Neuron (in vitro differentiated cells): Measurements from ENCODE around the gene TMED3.
"Not testable (repeated sequence)": the region's sequence is repeated elsewhere in the genome, so short reads cannot be mapped to it uniquely, and the experiment has no call there.

Experiments
- H2AFZ ChIP-seq: one replicate; pipeline ENCODE4 v1.6.1; 2013; ENCODE audit warnings: low read depth, mild to moderate bottlenecking, inconsistent platforms, low read length, moderate library complexity
- H3K27me3 ChIP-seq: one replicate; pipeline ENCODE4 v1.6.1; 2013; ENCODE audit warnings: low read length; ENCODE audit not compliant: insufficient read depth
- H3K36me3 ChIP-seq: one replicate; pipeline ENCODE4 v1.6.1; 2013; ENCODE audit warnings: low read length; ENCODE audit not compliant: insufficient read depth
- H3K4me1 ChIP-seq: one replicate; pipeline ENCODE4 v1.6.1; 2013; ENCODE audit warnings: low read length; ENCODE audit not compliant: insufficient read depth
- H3K4me3 ChIP-seq: 2 replicates; pipeline ENCODE4 v1.5.1; 2013; ENCODE audit warnings: mild to moderate bottlenecking, low read length, moderate library complexity
- H3K9me3 ChIP-seq: one replicate; pipeline ENCODE4 v1.6.1; 2013; ENCODE audit warnings: low read length

TMED3 gene

GRCh38 chr15:79299841-79300235 is 11.1 kb upstream of the TMED3 start:
- Histone ChIP-seq H3K4me1 (no peaks in the 10 kb centered on the region), H3K27me3 (peaks cover 8% of the 10 kb centered on the region), H3K9me3 (no peaks in the 10 kb centered on the region), H3K36me3 (no peaks in the 10 kb centered on the region), H3K4me3 (no peak overlapping the region), H2AFZ (no peak overlapping the region)

GRCh38 chr15:79307251-79307650 is 3.7 kb upstream of the TMED3 start:
- Histone ChIP-seq H2AFZ (no peak overlapping the region), H3K9me3 (no peaks in the 10 kb centered on the region), H3K4me3 (no peak overlapping the region), H3K36me3 (no peaks in the 10 kb centered on the region), H3K4me1 (peaks cover 7% of the 10 kb centered on the region), H3K27me3 (peaks cover 15% of the 10 kb centered on the region)

GRCh38 chr15:79308874-79309273 is 2.0 kb upstream of the TMED3 start:
- H3K27me3 ChIP-seq: peaks cover 15% of the 10 kb centered on the region
- H3K9me3 ChIP-seq: no peaks in the 10 kb centered on the region
- H3K36me3 ChIP-seq: peaks cover 6% of the 10 kb centered on the region
- H3K4me1 ChIP-seq: peaks cover 12% of the 10 kb centered on the region
- H3K4me3 ChIP-seq: no peak overlapping the region
- H2AFZ ChIP-seq: no peak overlapping the region

GRCh38 chr15:79310612-79310984 is 314 bp upstream of the TMED3 start:
- H3K27me3 ChIP-seq: peaks cover 13% of the 10 kb centered on the region
- peaks cover 12% of the 10 kb centered on the region for H3K4me1 ChIP-seq
- H2AFZ ChIP-seq: peak overlapping the region; percentile 84
- H3K9me3 ChIP-seq: no peaks in the 10 kb centered on the region
- H3K36me3 ChIP-seq: peaks cover 24% of the 10 kb centered on the region
- H3K4me3 ChIP-seq: peak overlapping the region; percentile 81

- H2AFZ ChIP-seq: peak overlapping the region; percentile 84
- peak overlapping the region; percentile 81 for H3K4me3 ChIP-seq
- H3K27me3 ChIP-seq: peaks cover 11% of the 10 kb centered on the region
- H3K36me3 ChIP-seq: peaks cover 37% of the 10 kb centered on the region
- H3K9me3 ChIP-seq: no peaks in the 10 kb centered on the region
- H3K4me1 ChIP-seq: peaks cover 12% of the 10 kb centered on the region
These were observed 1.1 kb downstream of the TMED3 start for GRCh38 chr15:79311901-79312553.

GRCh38 chr15:79314186-79314585 is 3.3 kb downstream of the TMED3 start:
- H3K4me1 ChIP-seq: peaks cover 12% of the 10 kb centered on the region
- H3K9me3 ChIP-seq: peaks cover 3% of the 10 kb centered on the region
- H3K27me3 ChIP-seq: peaks cover 2% of the 10 kb centered on the region
- no peak overlapping the region for H2AFZ ChIP-seq
- no peak overlapping the region for H3K4me3 ChIP-seq
- peaks cover 59% of the 10 kb centered on the region for H3K36me3 ChIP-seq

- peaks cover 12% of the 10 kb centered on the region for H3K4me1 ChIP-seq
- no peaks in the 10 kb centered on the region for H3K27me3 ChIP-seq
- H3K4me3 ChIP-seq: no peak overlapping the region
- H3K9me3 ChIP-seq: peaks cover 3% of the 10 kb centered on the region
- H3K36me3 ChIP-seq: peaks cover 60% of the 10 kb centered on the region
- H2AFZ ChIP-seq: no peak overlapping the region
These were observed 3.9 kb downstream of the TMED3 start for GRCh38 chr15:79314811-79315210.

- peaks cover 3% of the 10 kb centered on the region for H3K9me3 ChIP-seq
- no peak overlapping the region for H2AFZ ChIP-seq
- H3K27me3 ChIP-seq: no peaks in the 10 kb centered on the region
- H3K4me1 ChIP-seq: peaks cover 12% of the 10 kb centered on the region
- no peak overlapping the region for H3K4me3 ChIP-seq
- H3K36me3 ChIP-seq: peaks cover 61% of the 10 kb centered on the region
These were observed 4.9 kb downstream of the TMED3 start for GRCh38 chr15:79315623-79316328.

GRCh38 chr15:79316864-79317263 is 6.0 kb downstream of the TMED3 start:
- Histone ChIP-seq H2AFZ (no peak overlapping the region), H3K9me3 (peaks cover 3% of the 10 kb centered on the region), H3K27me3 (no peaks in the 10 kb centered on the region), H3K4me3 (no peak overlapping the region), H3K4me1 (peaks cover 9% of the 10 kb centered on the region), H3K36me3 (peaks cover 70% of the 10 kb centered on the region)

- H3K9me3 ChIP-seq, H3K27me3 ChIP-seq, H3K4me3 ChIP-seq, H2AFZ ChIP-seq, H3K4me1 ChIP-seq: not testable (repeated sequence)
- H3K36me3 ChIP-seq: peaks cover 68% of the 10 kb centered on the region
These were observed 9.1 kb downstream of the TMED3 start for GRCh38 chr15:79319973-79320372.

- Histone ChIP-seq H3K36me3 (peaks cover 49% of the 10 kb centered on the region), H3K9me3 (peaks cover 4% of the 10 kb centered on the region), H3K4me3 (no peak overlapping the region), H3K4me1 (no peaks in the 10 kb centered on the region), H2AFZ (no peak overlapping the region), H3K27me3 (no peaks in the 10 kb centered on the region)
These were observed 11.0 kb downstream of the TMED3 start for GRCh38 chr15:79321876-79322275.

- Histone ChIP-seq H3K27me3 (no peaks in the 10 kb centered on the region), H2AFZ (no peak overlapping the region), H3K4me1 (no peaks in the 10 kb centered on the region), H3K4me3 (no peak overlapping the region), H3K36me3 (peaks cover 45% of the 10 kb centered on the region), H3K9me3 (peaks cover 6% of the 10 kb centered on the region)
These were observed 11.4 kb downstream of the TMED3 start for GRCh38 chr15:79322306-79322705.

GRCh38 chr15:79322945-79323344 is 12.0 kb downstream of the TMED3 start:
- Histone ChIP-seq H3K9me3 (peaks cover 4% of the 10 kb centered on the region), H3K4me1 (no peaks in the 10 kb centered on the region), H3K27me3 (no peaks in the 10 kb centered on the region), H3K4me3 (no peak overlapping the region), H3K36me3 (peaks cover 39% of the 10 kb centered on the region), H2AFZ (no peak overlapping the region)
